Mammary epithelial cell (primary cell): Measurements from ENCODE around the gene ZBP1.

Source experiments
- EZH2 ChIP-seq: IDR thresholded peaks from 2 replicates; pipeline ENCODE4 v1.6.1; 2012; ENCODE audit warnings: low read length, inconsistent platforms, borderline replicate concordance
- TF ChIP-seq, protein P1 (sequence below), 2 donors: IDR thresholded peaks in 1 of 2; conservative IDR thresholded peaks in 1 of 2; 2 replicates each; pipeline ENCODE4 v1.5.1; 2011 to 2012; ENCODE audit warnings: inconsistent platforms in 2 of 2, low read length in 2 of 2, mild to moderate bottlenecking in 2 of 2, control low read depth in 1 of 2, low read depth in 1 of 2; ENCODE audit not compliant: insufficient read depth in 1 of 2; ENCODE audit errors: extremely low read depth in 1 of 2

DNA sequence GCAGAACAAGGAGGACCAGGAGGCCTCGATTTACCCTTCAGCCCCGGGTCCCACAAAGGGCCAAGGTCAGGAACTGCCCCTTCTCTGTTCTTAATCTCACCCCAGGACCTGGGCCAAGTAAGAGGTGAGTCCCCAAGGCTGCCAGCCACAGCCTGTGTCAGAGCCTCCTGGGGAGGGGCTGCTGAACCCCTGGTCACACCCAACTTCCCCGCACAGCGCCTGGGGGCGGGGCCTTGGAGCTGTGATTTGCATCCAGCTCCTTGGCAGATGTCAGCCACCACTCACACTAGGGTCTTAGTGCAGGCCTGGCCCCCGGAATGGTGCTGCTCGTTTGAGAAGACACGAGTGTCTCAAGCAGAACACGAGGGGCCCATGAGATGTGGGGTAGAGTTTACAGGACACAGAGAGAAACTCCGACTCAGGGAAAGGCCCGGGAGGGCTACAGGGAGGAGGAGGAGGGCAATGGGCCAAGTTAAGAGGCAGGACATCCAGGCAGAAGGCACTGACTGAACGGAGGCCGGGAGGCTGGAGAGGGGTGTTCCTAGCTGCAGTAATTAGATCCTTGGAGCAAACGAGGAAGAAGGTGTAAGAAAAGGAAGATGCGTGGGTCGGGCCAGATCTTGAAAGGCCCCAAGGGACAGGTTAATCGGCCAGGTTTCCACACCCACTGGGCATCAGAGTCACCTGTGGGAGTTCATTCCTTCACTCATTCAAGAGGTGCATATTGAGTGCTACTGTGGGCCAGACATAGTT is 26.9 kb downstream of the ZBP1 start:
- TF ChIP-seq EZH2: no peak
- TF ChIP-seq, protein P1, sequence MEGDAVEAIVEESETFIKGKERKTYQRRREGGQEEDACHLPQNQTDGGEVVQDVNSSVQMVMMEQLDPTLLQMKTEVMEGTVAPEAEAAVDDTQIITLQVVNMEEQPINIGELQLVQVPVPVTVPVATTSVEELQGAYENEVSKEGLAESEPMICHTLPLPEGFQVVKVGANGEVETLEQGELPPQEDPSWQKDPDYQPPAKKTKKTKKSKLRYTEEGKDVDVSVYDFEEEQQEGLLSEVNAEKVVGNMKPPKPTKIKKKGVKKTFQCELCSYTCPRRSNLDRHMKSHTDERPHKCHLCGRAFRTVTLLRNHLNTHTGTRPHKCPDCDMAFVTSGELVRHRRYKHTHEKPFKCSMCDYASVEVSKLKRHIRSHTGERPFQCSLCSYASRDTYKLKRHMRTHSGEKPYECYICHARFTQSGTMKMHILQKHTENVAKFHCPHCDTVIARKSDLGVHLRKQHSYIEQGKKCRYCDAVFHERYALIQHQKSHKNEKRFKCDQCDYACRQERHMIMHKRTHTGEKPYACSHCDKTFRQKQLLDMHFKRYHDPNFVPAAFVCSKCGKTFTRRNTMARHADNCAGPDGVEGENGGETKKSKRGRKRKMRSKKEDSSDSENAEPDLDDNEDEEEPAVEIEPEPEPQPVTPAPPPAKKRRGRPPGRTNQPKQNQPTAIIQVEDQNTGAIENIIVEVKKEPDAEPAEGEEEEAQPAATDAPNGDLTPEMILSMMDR (conservative IDR thresholded peaks at IDR 0.05 in 1 of 2, IDR thresholded peaks at IDR 0.05 in 1 of 2; ENCODE audit: extremely low read depth in 1 of 2, insufficient read depth in 1 of 2, low read depth in 1 of 2, low read length in 2 of 2): no peak
